Colonic mucosa (tissue), 4 donors: ENCODE measurements around the gene CALY. TPM values are rescaled to one million over a fixed set of nuclear protein-coding genes. Genes with fewer than 3 reads are reported as not detected.
A peak's percentile ranks its signal among the peaks of the same experiment; 100 is the strongest.

Experiments
- DNase-seq: peaks from one replicate; pipeline ENCODE4 v3.0.0-alpha.2; 2020
- H3K27ac ChIP-seq: fragments of 200-600 bp; one replicate; pipeline ENCODE4 v1.8.0; 2021
- H3K27me3 ChIP-seq: fragments of 200-600 bp; one replicate; pipeline ENCODE4 v1.8.0; 2021
- H3K36me3 ChIP-seq: fragments of 200-600 bp; one replicate; pipeline ENCODE4 v1.8.0; 2021
- H3K4me1 ChIP-seq: fragments of 200-600 bp; one replicate; pipeline ENCODE4 v1.8.0; 2021; ENCODE audit warnings: mild to moderate bottlenecking
- H3K4me3 ChIP-seq: fragments of 200-600 bp; one replicate; pipeline ENCODE4 v1.8.0; 2021
- H3K9ac ChIP-seq, 2 donors: one replicate each; pipeline ENCODE4 v1.7.0; 2013; ENCODE audit warnings: control low read depth in 2 of 2, low read depth in 2 of 2, low read length in 2 of 2
- H3K9me3 ChIP-seq: fragments of 200-600 bp; one replicate; pipeline ENCODE4 v1.8.0; 2021
- CTCF ChIP-seq: fragments of 200-600 bp; IDR thresholded peaks from one replicate; pipeline ENCODE4 v1.8.0; 2022; ENCODE audit warnings: antibody characterized with exemption, mild to moderate bottlenecking
- intact Hi-C: fragments of 100-400 bp; cut with DNase I; formaldehyde crosslinking; loops from one replicate; pipeline ENCODE4 v1.14.1; 2022
- total RNA-seq, 2 donors: library from RNA; stranded (reverse); fragmentation: NEBNext Ultra II Directional in 1 of 2; extraction: Animal tissue kit (Norgen Biotek cat#: 25700) in 1 of 2; gene quantifications; one replicate each; pipeline ENCODE4 v1.2.1, GENCODE V29; 2021
- donor health status: healthy.
- donor health status: DM: no; HTN: no; CAD: no.
- donor health status: DM: no; HTN: no; CAD: no.

CALY gene
- total RNA-seq, 2 donors from 2014 or later, result 1.6 TPM; not detected in 1

GRCh38 chr10:133349160-133349568 is 12.5 kb upstream of the CALY start:
- Histone ChIP-seq H3K36me3 (no peaks in the 10 kb centered on the region), H3K27ac (no peak overlapping the region), H3K9me3 (no peaks in the 10 kb centered on the region), H3K9ac (no peak overlapping the region), H3K4me1 (no peaks in the 10 kb centered on the region), H3K27me3 (no peaks in the 10 kb centered on the region), H3K4me3 (no peak overlapping the region)
- intact Hi-C loops, result no loop called here
- no peak for TF ChIP-seq CTCF
- DNase-seq, result no peak

- peak overlapping the region; percentile 48 to 50 for H3K9ac ChIP-seq
- no peak overlapping the region for H3K4me3 ChIP-seq
- peak; percentile 65 for DNase-seq
These were observed 11.2 kb upstream of the CALY start for GRCh38 chr10:133347710-133348517.

GRCh38 chr10:133346413-133346812 is 9.7 kb upstream of the CALY start:
- no peak for DNase-seq
- no peaks in the 10 kb centered on the region for H3K27me3 ChIP-seq
- no peak for TF ChIP-seq CTCF

More at GRCh38 chr10:133347710-133348517, 11.2 kb upstream of the CALY start:
- Histone ChIP-seq H3K27me3 (no peaks in the 10 kb centered on the region), H3K36me3 (no peaks in the 10 kb centered on the region), H3K4me1 (no peaks in the 10 kb centered on the region), H3K27ac (no peak overlapping the region), H3K9me3 (no peaks in the 10 kb centered on the region)
- TF ChIP-seq CTCF, result no peak
- intact Hi-C loops, result no loop called here

GRCh38 chr10:133344236-133344635 is 7.5 kb upstream of the CALY start:
- Histone ChIP-seq H3K36me3 (no peaks in the 10 kb centered on the region), H3K9ac (no peak overlapping the region), H3K27ac (no peak overlapping the region), H3K9me3 (no peaks in the 10 kb centered on the region), H3K4me1 (no peaks in the 10 kb centered on the region), H3K4me3 (no peak overlapping the region), H3K27me3 (no peaks in the 10 kb centered on the region)
- no peak for TF ChIP-seq CTCF
- intact Hi-C loops, result no loop called here
- no peak for DNase-seq

More at GRCh38 chr10:133346413-133346812, 9.7 kb upstream of the CALY start:
- intact Hi-C loops, result no loop called here
- Histone ChIP-seq H3K9ac (no peak overlapping the region), H3K4me3 (no peak overlapping the region), H3K9me3 (no peaks in the 10 kb centered on the region), H3K27ac (no peak overlapping the region), H3K36me3 (no peaks in the 10 kb centered on the region), H3K4me1 (no peaks in the 10 kb centered on the region)

- H3K4me1 ChIP-seq, result no peaks in the 10 kb centered on the region
- DNase-seq, result no peak
- H3K4me3 ChIP-seq, result no peak overlapping the region
- H3K9ac ChIP-seq, result no peak overlapping the region
- H3K9me3 ChIP-seq, result no peaks in the 10 kb centered on the region
- intact Hi-C loops, result no loop called here
- H3K36me3 ChIP-seq, result no peaks in the 10 kb centered on the region
- TF ChIP-seq CTCF, result no peak
- H3K27ac ChIP-seq, result no peak overlapping the region
- no peaks in the 10 kb centered on the region for H3K27me3 ChIP-seq
These were observed 6.9 kb upstream of the CALY start for GRCh38 chr10:133343558-133343957.
